HCT116 (cell line): ENCODE results near the gene BEGAIN. TPM values are rescaled to one million over a fixed set of nuclear protein-coding genes. Genes with fewer than 3 reads are reported as not detected.

Source experiments
- ATAC-seq: fragments of 200-7000 bp; cut with Tn5 transposase; 2 replicates; pipeline ENCODE4 v1.9.1; 2020; ENCODE audit warnings: mild to moderate bottlenecking, moderate library complexity
- BruUV-seq: library from RNA; stranded (reverse); fragments of 400-500 nt; replicated peaks from 2 replicates; lab custom pipeline; 2021; lab: Mats Ljungman, UMichigan
- CTCF ChIA-PET: fragments of 300-600 bp; sonication (Branson Sonifier 250); formaldehyde crosslinking; loops from one replicate; lab custom pipeline; 2021; ENCODE audit warnings: antibody characterized with exemption; lab: Charles Lee
- POLR2A ChIA-PET: fragments of 300-600, 350-600 bp; sonication (Branson Sonifier 250); formaldehyde crosslinking; loops from one replicate; lab custom pipeline; 2021; ENCODE audit warnings: antibody characterized with exemption; lab: Charles Lee
- RAD21 ChIA-PET, 2 experiments: fragments of 300-600 bp; sonication (Branson Sonifier 250); formaldehyde crosslinking; loops; one replicate each; lab custom pipeline; 2023; ENCODE audit warnings: low total read pairs in 2 of 2; ENCODE audit not compliant: uncharacterized antibody in 2 of 2, unreplicated experiment in 2 of 2, low non-redundant PET in 1 of 2; lab: Charles Lee
- DNase-seq: peaks from one replicate; pipeline ENCODE4 v3.0.0-alpha.2; 2010; ENCODE audit warnings: low read depth, low spot score
- H2AFZ ChIP-seq: fragments of 200-600 bp; shearing (Covaris generic), sonication (generic); 2 replicates; pipeline ENCODE4 v1.6.1; 2017; ENCODE audit warnings: low read depth, mixed run types, mixed read lengths, antibody characterized with exemption, low read length; ENCODE audit not compliant: poor library complexity, severe bottlenecking
- H3K27ac ChIP-seq: 2 replicates; pipeline ENCODE4 v1.5.1; 2012; ENCODE audit warnings: low read depth, low read length
- H3K27me3 ChIP-seq: fragments of 200-600 bp; sonication (generic); 2 replicates; pipeline ENCODE4 v1.6.1; 2016; ENCODE audit warnings: mixed run types, low read length, mixed read lengths; ENCODE audit not compliant: insufficient read depth
- H3K36me3 ChIP-seq, 2 experiments: fragments of 200-500 bp in 1 of 2; fragments of 200-600 bp in 1 of 2; sonication (Bioruptor generic) in 1 of 2; sonication (generic) in 1 of 2; 2 replicates each; pipeline versions ENCODE4 v1.5.1 to v1.6.1; 2014 to 2016; ENCODE audit warnings: low read length in 2 of 2, inconsistent platforms in 1 of 2, mixed read lengths in 1 of 2, mixed run types in 1 of 2; ENCODE audit not compliant: insufficient read depth in 2 of 2, control insufficient read depth in 1 of 2
- H3K4me1 ChIP-seq, 2 experiments: fragments of 200-600 bp in 1 of 2; sonication (generic) in 1 of 2; 2 replicates each; pipeline versions ENCODE4 v1.5.1 to v1.6.1; 2012 to 2017; ENCODE audit warnings: low read length in 2 of 2, inconsistent platforms in 1 of 2, mild to moderate bottlenecking in 1 of 2, mixed read lengths in 1 of 2, mixed run types in 1 of 2, moderate library complexity in 1 of 2; ENCODE audit not compliant: insufficient read depth in 2 of 2, control insufficient read depth in 1 of 2
- H3K4me2 ChIP-seq: fragments of 200-600 bp; sonication (generic); 2 replicates; pipeline ENCODE4 v1.6.1; 2017; ENCODE audit warnings: mixed run types, low read length, mixed read lengths
- H3K4me3 ChIP-seq, 2 experiments: fragments of 200-600 bp in 1 of 2; sonication (generic) in 1 of 2; replicated peaks in 1 of 2; 2 replicates each; pipeline ENCODE4 v1.5.1; 2011 to 2016; ENCODE audit warnings: low read length in 2 of 2, control low read depth in 1 of 2, low read depth in 1 of 2, mild to moderate bottlenecking in 1 of 2, mixed read lengths in 1 of 2, mixed run types in 1 of 2
- H3K79me2 ChIP-seq: fragments of 200-600 bp; sonication (generic); 2 replicates; pipeline ENCODE4 v1.6.1; 2017; ENCODE audit warnings: mild to moderate bottlenecking, mixed run types, low read length, moderate library complexity, mixed read lengths; ENCODE audit not compliant: insufficient read depth
- H3K9ac ChIP-seq: fragments of 200-600 bp; sonication (generic); 2 replicates; pipeline ENCODE4 v1.6.1; 2016; ENCODE audit warnings: low read length, mixed read lengths
- H3K9me2 ChIP-seq: fragments of 200-600 bp; sonication (generic), shearing (Covaris generic); 2 replicates; pipeline ENCODE4 v1.6.1; 2017; ENCODE audit warnings: mixed run types, mild to moderate bottlenecking, moderate library complexity; ENCODE audit not compliant: insufficient read depth
- H3K9me3 ChIP-seq, 2 experiments: fragments of 200-500 bp in 1 of 2; fragments of 200-600 bp in 1 of 2; sonication (Bioruptor generic) in 1 of 2; sonication (generic) in 1 of 2; 2 replicates each; pipeline ENCODE4 v1.6.1; 2014 to 2017; ENCODE audit warnings: low read length in 2 of 2, mixed read lengths in 2 of 2, inconsistent platforms in 1 of 2, low read depth in 1 of 2, mild to moderate bottlenecking in 1 of 2, mixed run types in 1 of 2, moderate library complexity in 1 of 2; ENCODE audit not compliant: control insufficient read depth in 1 of 2, insufficient read depth in 1 of 2
- H4K20me1 ChIP-seq: fragments of 200-600 bp; sonication (generic), shearing (Covaris generic); 2 replicates; pipeline ENCODE4 v1.6.1; 2017; ENCODE audit warnings: mixed run types, mild to moderate bottlenecking, moderate library complexity; ENCODE audit not compliant: insufficient read depth
- CBX3 ChIP-seq: IDR thresholded peaks from 2 replicates; pipeline ENCODE4 v1.6.1; 2012; ENCODE audit warnings: low read depth
- CEBPB ChIP-seq: IDR thresholded peaks from 2 replicates; pipeline ENCODE4 v1.6.1; 2012; ENCODE audit warnings: low read depth
- ELF1 ChIP-seq: IDR thresholded peaks from 2 replicates; pipeline ENCODE4 v1.6.1; 2012; ENCODE audit warnings: low read depth, borderline replicate concordance
- EZH2phosphoT487 ChIP-seq: fragments of 200-600 bp; IDR thresholded peaks from 2 replicates; pipeline ENCODE4 v1.6.1; 2018; ENCODE audit warnings: antibody characterized with exemption, borderline replicate concordance
- FOSL1 ChIP-seq: IDR thresholded peaks from 2 replicates; pipeline ENCODE4 v1.6.1; 2012; ENCODE audit warnings: low read depth
- JUND ChIP-seq: IDR thresholded peaks from 2 replicates; pipeline ENCODE4 v1.6.1; 2012
- POLR2A ChIP-seq: IDR thresholded peaks from 2 replicates; pipeline ENCODE4 v1.7.0; 2011; ENCODE audit warnings: borderline replicate concordance; ENCODE audit not compliant: insufficient read depth, insufficient read length; ENCODE audit errors: extremely low read depth
- POLR2AphosphoS5 ChIP-seq: IDR thresholded peaks from 2 replicates; pipeline ENCODE4 v1.6.1; 2011; ENCODE audit warnings: mild to moderate bottlenecking, low read depth, low read length, moderate library complexity
- RAD21 ChIP-seq: IDR thresholded peaks from 2 replicates; pipeline ENCODE4 v1.6.1; 2012; ENCODE audit warnings: low read depth, mild to moderate bottlenecking
- SP1 ChIP-seq: IDR thresholded peaks from 2 replicates; pipeline ENCODE4 v1.6.1; 2012; ENCODE audit warnings: low read depth
- SRF ChIP-seq: IDR thresholded peaks from 2 replicates; pipeline ENCODE4 v1.6.1; 2012; ENCODE audit warnings: low read depth
- YY1 ChIP-seq: IDR thresholded peaks from 2 replicates; pipeline ENCODE4 v1.6.1; 2011; ENCODE audit warnings: low read length, low read depth, moderate library complexity, mild to moderate bottlenecking; ENCODE audit not compliant: insufficient replicate concordance; ENCODE audit errors: extremely low read depth
- ZFX ChIP-seq: fragments of 450-650 bp; IDR thresholded peaks from 2 replicates; pipeline ENCODE4 v1.6.1; 2017
- ZNF274 ChIP-seq: fragments of 200-500 bp; sonication (Bioruptor generic); IDR thresholded peaks from 2 replicates; pipeline ENCODE4 v1.6.1; 2014; ENCODE audit warnings: mild to moderate bottlenecking, low read depth, low read length, inconsistent platforms
- intact Hi-C: fragments of 100-400 bp; cut with micrococcal nuclease; formaldehyde crosslinking; loops from 2 replicates; pipeline ENCODE4 v1.10.0; 2022
- total RNA-seq: library from RNA; stranded (reverse); gene quantifications from one replicate; pipeline ENCODE4 v1.2.1, GENCODE V29; 2021; ENCODE audit not compliant: unreplicated experiment
- TF ChIP-seq, protein P1 (sequence below): IDR thresholded peaks from 2 replicates; pipeline ENCODE4 v1.6.1; 2012
- TF ChIP-seq, protein P2 (sequence below): IDR thresholded peaks from 2 replicates; pipeline ENCODE4 v1.6.1; 2012
- TF ChIP-seq, protein P3 (sequence below), 3 experiments: fragments of 200-600 bp in 1 of 3; sonication (generic) in 1 of 3; IDR thresholded peaks in 2 of 3; conservative IDR thresholded peaks in 1 of 3; 2 replicates each; pipeline ENCODE4 v1.5.1; 2012 to 2017; ENCODE audit warnings: low read depth in 2 of 3, low read length in 2 of 3, antibody characterized with exemption in 1 of 3, borderline replicate concordance in 1 of 3, control low read depth in 1 of 3, mild to moderate bottlenecking in 1 of 3, mixed read lengths in 1 of 3, mixed run types in 1 of 3, moderate library complexity in 1 of 3; ENCODE audit not compliant: insufficient read depth in 1 of 3
- TF ChIP-seq, protein P4 (sequence below): IDR thresholded peaks from 2 replicates; pipeline ENCODE4 v1.6.1; 2011; ENCODE audit warnings: mild to moderate bottlenecking, low read length, moderate library complexity; ENCODE audit not compliant: insufficient replicate concordance; ENCODE audit errors: extremely low read depth
- TF ChIP-seq, protein P5 (sequence below): IDR thresholded peaks from 2 replicates; pipeline ENCODE4 v1.6.1; 2012; ENCODE audit warnings: low read depth

BEGAIN gene
- total RNA-seq, 1 experiment from 2014 or later: 8.5 TPM

DNA sequence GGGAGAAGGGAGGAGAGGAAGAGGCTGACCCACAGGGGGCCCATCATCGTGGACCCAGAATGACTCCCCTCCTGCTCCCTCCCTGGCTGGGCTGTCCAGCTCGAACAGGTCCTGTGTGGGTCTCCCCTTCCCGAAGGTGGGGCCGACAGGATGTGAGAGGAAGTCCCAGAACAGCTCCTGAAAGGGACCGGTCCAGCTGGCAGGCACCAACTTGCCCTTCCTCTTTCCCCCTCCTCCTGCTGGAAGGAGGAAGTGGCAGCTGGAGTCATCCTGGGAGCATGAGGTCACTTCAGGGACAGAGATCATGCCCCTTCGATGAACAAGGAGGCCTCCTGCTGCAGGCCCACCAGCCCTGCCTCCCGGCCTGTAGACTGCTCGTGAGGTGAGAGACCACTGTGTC is 35.0 kb upstream of the BEGAIN start:
- ChIA-PET POLR2A (no interaction called here), CTCF (no interaction called here), RAD21 (no interaction called here)
- no peaks in the 10 kb centered on the region for H3K79me2 ChIP-seq
- TF ChIP-seq POLR2AphosphoS5: no peak
- TF ChIP-seq SRF: no peak
- TF ChIP-seq POLR2A: no peak
- TF ChIP-seq, protein P1, sequence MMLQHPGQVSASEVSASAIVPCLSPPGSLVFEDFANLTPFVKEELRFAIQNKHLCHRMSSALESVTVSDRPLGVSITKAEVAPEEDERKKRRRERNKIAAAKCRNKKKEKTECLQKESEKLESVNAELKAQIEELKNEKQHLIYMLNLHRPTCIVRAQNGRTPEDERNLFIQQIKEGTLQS: no peak
- TF ChIP-seq, protein P2, sequence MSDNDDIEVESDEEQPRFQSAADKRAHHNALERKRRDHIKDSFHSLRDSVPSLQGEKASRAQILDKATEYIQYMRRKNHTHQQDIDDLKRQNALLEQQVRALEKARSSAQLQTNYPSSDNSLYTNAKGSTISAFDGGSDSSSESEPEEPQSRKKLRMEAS: no peak
- TF ChIP-seq ZNF274: no peak
- TF ChIP-seq ELF1: no peak
- no peak for TF ChIP-seq YY1
- no peak for TF ChIP-seq CEBPB
- TF ChIP-seq, protein P3, sequence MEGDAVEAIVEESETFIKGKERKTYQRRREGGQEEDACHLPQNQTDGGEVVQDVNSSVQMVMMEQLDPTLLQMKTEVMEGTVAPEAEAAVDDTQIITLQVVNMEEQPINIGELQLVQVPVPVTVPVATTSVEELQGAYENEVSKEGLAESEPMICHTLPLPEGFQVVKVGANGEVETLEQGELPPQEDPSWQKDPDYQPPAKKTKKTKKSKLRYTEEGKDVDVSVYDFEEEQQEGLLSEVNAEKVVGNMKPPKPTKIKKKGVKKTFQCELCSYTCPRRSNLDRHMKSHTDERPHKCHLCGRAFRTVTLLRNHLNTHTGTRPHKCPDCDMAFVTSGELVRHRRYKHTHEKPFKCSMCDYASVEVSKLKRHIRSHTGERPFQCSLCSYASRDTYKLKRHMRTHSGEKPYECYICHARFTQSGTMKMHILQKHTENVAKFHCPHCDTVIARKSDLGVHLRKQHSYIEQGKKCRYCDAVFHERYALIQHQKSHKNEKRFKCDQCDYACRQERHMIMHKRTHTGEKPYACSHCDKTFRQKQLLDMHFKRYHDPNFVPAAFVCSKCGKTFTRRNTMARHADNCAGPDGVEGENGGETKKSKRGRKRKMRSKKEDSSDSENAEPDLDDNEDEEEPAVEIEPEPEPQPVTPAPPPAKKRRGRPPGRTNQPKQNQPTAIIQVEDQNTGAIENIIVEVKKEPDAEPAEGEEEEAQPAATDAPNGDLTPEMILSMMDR (IDR thresholded peaks at IDR 0.05 in 2 of 3, conservative IDR thresholded peaks at IDR 0.05 in 1 of 3; ENCODE audit: borderline replicate concordance in 1 of 3, insufficient read depth in 1 of 3, low read depth in 2 of 3, low read length in 2 of 3): no peak
- TF ChIP-seq FOSL1: no peak
- TF ChIP-seq, protein P4, sequence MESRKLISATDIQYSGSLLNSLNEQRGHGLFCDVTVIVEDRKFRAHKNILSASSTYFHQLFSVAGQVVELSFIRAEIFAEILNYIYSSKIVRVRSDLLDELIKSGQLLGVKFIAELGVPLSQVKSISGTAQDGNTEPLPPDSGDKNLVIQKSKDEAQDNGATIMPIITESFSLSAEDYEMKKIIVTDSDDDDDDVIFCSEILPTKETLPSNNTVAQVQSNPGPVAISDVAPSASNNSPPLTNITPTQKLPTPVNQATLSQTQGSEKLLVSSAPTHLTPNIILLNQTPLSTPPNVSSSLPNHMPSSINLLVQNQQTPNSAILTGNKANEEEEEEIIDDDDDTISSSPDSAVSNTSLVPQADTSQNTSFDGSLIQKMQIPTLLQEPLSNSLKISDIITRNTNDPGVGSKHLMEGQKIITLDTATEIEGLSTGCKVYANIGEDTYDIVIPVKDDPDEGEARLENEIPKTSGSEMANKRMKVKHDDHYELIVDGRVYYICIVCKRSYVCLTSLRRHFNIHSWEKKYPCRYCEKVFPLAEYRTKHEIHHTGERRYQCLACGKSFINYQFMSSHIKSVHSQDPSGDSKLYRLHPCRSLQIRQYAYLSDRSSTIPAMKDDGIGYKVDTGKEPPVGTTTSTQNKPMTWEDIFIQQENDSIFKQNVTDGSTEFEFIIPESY: no peak
- TF ChIP-seq JUND: no peak
- TF ChIP-seq SP1: no peak
- TF ChIP-seq, protein P5, sequence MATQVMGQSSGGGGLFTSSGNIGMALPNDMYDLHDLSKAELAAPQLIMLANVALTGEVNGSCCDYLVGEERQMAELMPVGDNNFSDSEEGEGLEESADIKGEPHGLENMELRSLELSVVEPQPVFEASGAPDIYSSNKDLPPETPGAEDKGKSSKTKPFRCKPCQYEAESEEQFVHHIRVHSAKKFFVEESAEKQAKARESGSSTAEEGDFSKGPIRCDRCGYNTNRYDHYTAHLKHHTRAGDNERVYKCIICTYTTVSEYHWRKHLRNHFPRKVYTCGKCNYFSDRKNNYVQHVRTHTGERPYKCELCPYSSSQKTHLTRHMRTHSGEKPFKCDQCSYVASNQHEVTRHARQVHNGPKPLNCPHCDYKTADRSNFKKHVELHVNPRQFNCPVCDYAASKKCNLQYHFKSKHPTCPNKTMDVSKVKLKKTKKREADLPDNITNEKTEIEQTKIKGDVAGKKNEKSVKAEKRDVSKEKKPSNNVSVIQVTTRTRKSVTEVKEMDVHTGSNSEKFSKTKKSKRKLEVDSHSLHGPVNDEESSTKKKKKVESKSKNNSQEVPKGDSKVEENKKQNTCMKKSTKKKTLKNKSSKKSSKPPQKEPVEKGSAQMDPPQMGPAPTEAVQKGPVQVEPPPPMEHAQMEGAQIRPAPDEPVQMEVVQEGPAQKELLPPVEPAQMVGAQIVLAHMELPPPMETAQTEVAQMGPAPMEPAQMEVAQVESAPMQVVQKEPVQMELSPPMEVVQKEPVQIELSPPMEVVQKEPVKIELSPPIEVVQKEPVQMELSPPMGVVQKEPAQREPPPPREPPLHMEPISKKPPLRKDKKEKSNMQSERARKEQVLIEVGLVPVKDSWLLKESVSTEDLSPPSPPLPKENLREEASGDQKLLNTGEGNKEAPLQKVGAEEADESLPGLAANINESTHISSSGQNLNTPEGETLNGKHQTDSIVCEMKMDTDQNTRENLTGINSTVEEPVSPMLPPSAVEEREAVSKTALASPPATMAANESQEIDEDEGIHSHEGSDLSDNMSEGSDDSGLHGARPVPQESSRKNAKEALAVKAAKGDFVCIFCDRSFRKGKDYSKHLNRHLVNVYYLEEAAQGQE: no peak
- TF ChIP-seq EZH2phosphoT487: no peak
- TF ChIP-seq ZFX: no peak
- no peak for TF ChIP-seq RAD21
- TF ChIP-seq CBX3: no peak
- DNase-seq: no peak
- no TSS peak for BruUV-seq
- H4K20me1 ChIP-seq: no peaks in the 10 kb centered on the region
- H3K36me3 ChIP-seq: no peaks in the 10 kb centered on the region
- intact Hi-C loops: no loop called here
- H3K4me3 ChIP-seq: no peak overlapping the region
- H3K9ac ChIP-seq: no peak overlapping the region
- no peaks in the 10 kb centered on the region for H3K9me3 ChIP-seq
- no peak overlapping the region for H3K27ac ChIP-seq
- H3K9me2 ChIP-seq: no peaks in the 10 kb centered on the region
- no peak overlapping the region for H2AFZ ChIP-seq
- H3K27me3 ChIP-seq: no peaks in the 10 kb centered on the region
- H3K4me1 ChIP-seq: peaks cover 0 to 5% of the 10 kb centered on the region in 2 experiments; a peak in 1 of 4 replicates
- ATAC-seq: no peak
- H3K4me2 ChIP-seq: no peak overlapping the region
